ENCODE measurements around the gene SLAMF8.
A peak's percentile ranks its signal among the peaks of the same experiment; 100 is the strongest.

The SLAMF8 gene

GRCh38 chr1:159786966-159787365, 39.7 kb upstream of the SLAMF8 start:
- peaks cover 28% of the 10 kb centered on the region for H3K9me3 ChIP-seq (ENCODE audit: insufficient read depth, low read length)
- H3K4me3 ChIP-seq (ENCODE audit: insufficient read length, low read depth): no peak overlapping the region
- DNase-seq (ENCODE audit: low read depth, low spot score): no peak
- peaks cover 5% of the 10 kb centered on the region for H3K4me1 ChIP-seq (ENCODE audit: insufficient read depth, insufficient read length)
- no peaks in the 10 kb centered on the region for H3K27me3 ChIP-seq (ENCODE audit: insufficient read depth, insufficient read length)
- H3K36me3 ChIP-seq (ENCODE audit: insufficient read depth, insufficient read length, low read length): peaks cover 12% of the 10 kb centered on the region
- H3K9ac ChIP-seq (ENCODE audit: insufficient read length, low read depth): no peak overlapping the region
- TF ChIP-seq YY1 (IDR thresholded peaks at IDR 0.05; ENCODE audit: insufficient read depth, insufficient read length) (no peak), ZNF274 (IDR thresholded peaks at IDR 0.05; ENCODE audit: low read depth, low read length) (no peak), SUZ12 (IDR thresholded peaks at IDR 0.05; ENCODE audit: extremely low read depth, insufficient read depth, insufficient read length) (no peak)

- no peaks in the 10 kb centered on the region for H3K27me3 ChIP-seq (ENCODE audit: insufficient read depth, insufficient read length)
- H3K9me3 ChIP-seq (ENCODE audit: insufficient read depth, low read length): no peaks in the 10 kb centered on the region
- H3K36me3 ChIP-seq (ENCODE audit: insufficient read depth, insufficient read length, low read length): no peaks in the 10 kb centered on the region
- DNase-seq (ENCODE audit: low read depth, low spot score): peak; percentile 50
- no peak overlapping the region for H3K9ac ChIP-seq (ENCODE audit: insufficient read length, low read depth)
- TF ChIP-seq ZNF274 (IDR thresholded peaks at IDR 0.05; ENCODE audit: low read depth, low read length) (no peak), SUZ12 (IDR thresholded peaks at IDR 0.05; ENCODE audit: extremely low read depth, insufficient read depth, insufficient read length) (no peak), YY1 (IDR thresholded peaks at IDR 0.05; ENCODE audit: insufficient read depth, insufficient read length) (no peak)
- H3K4me3 ChIP-seq (ENCODE audit: insufficient read length, low read depth): no peak overlapping the region
- no peaks in the 10 kb centered on the region for H3K4me1 ChIP-seq (ENCODE audit: insufficient read depth, insufficient read length)
These were observed 36.3 kb upstream of the SLAMF8 start for GRCh38 chr1:159790237-159790917.

GRCh38 chr1:159791031-159791430, 35.6 kb upstream of the SLAMF8 start:
- Histone ChIP-seq H3K4me3 (ENCODE audit: insufficient read length, low read depth) (no peak overlapping the region), H3K4me1 (ENCODE audit: insufficient read depth, insufficient read length) (no peaks in the 10 kb centered on the region), H3K9ac (ENCODE audit: insufficient read length, low read depth) (no peak overlapping the region), H3K9me3 (ENCODE audit: insufficient read depth, low read length) (no peaks in the 10 kb centered on the region), H3K36me3 (ENCODE audit: insufficient read depth, insufficient read length, low read length) (no peaks in the 10 kb centered on the region), H3K27me3 (ENCODE audit: insufficient read depth, insufficient read length) (no peaks in the 10 kb centered on the region)
- no peak for DNase-seq (ENCODE audit: low read depth, low spot score)
- TF ChIP-seq YY1 (IDR thresholded peaks at IDR 0.05; ENCODE audit: insufficient read depth, insufficient read length) (no peak), SUZ12 (IDR thresholded peaks at IDR 0.05; ENCODE audit: extremely low read depth, insufficient read depth, insufficient read length) (no peak)

GRCh38 chr1:159791461-159791860, 35.2 kb upstream of the SLAMF8 start:
- H3K27me3 ChIP-seq (ENCODE audit: insufficient read depth, insufficient read length): no peaks in the 10 kb centered on the region
- no peaks in the 10 kb centered on the region for H3K9me3 ChIP-seq (ENCODE audit: insufficient read depth, low read length)
- no peaks in the 10 kb centered on the region for H3K36me3 ChIP-seq (ENCODE audit: insufficient read depth, insufficient read length, low read length)
- no peak for DNase-seq (ENCODE audit: low read depth, low spot score)
- H3K9ac ChIP-seq (ENCODE audit: insufficient read length, low read depth): no peak overlapping the region
- H3K4me1 ChIP-seq (ENCODE audit: insufficient read depth, insufficient read length): no peaks in the 10 kb centered on the region
- no peak overlapping the region for H3K4me3 ChIP-seq (ENCODE audit: insufficient read length, low read depth)
- TF ChIP-seq SUZ12 (IDR thresholded peaks at IDR 0.05; ENCODE audit: extremely low read depth, insufficient read depth, insufficient read length) (no peak), ZNF274 (IDR thresholded peaks at IDR 0.05; ENCODE audit: low read depth, low read length) (no peak)

GRCh38 chr1:159795534-159795933, 31.1 kb upstream of the SLAMF8 start:
- no peak for DNase-seq (ENCODE audit: low read depth, low spot score)
- H3K4me3 ChIP-seq (ENCODE audit: insufficient read length, low read depth): no peak overlapping the region
- no peaks in the 10 kb centered on the region for H3K36me3 ChIP-seq (ENCODE audit: insufficient read depth, insufficient read length, low read length)
- no peaks in the 10 kb centered on the region for H3K27me3 ChIP-seq (ENCODE audit: insufficient read depth, insufficient read length)
- H3K9ac ChIP-seq (ENCODE audit: insufficient read length, low read depth): no peak overlapping the region
- H3K9me3 ChIP-seq (ENCODE audit: insufficient read depth, low read length): no peaks in the 10 kb centered on the region
- no peaks in the 10 kb centered on the region for H3K4me1 ChIP-seq (ENCODE audit: insufficient read depth, insufficient read length)
- TF ChIP-seq SUZ12 (IDR thresholded peaks at IDR 0.05; ENCODE audit: extremely low read depth, insufficient read depth, insufficient read length): no peak

- no peaks in the 10 kb centered on the region for H3K4me1 ChIP-seq (ENCODE audit: insufficient read depth, insufficient read length)
- H3K9ac ChIP-seq (ENCODE audit: insufficient read length, low read depth): no peak overlapping the region
- no peaks in the 10 kb centered on the region for H3K36me3 ChIP-seq (ENCODE audit: insufficient read depth, insufficient read length, low read length)
- H3K4me3 ChIP-seq (ENCODE audit: insufficient read length, low read depth): no peak overlapping the region
- no peaks in the 10 kb centered on the region for H3K27me3 ChIP-seq (ENCODE audit: insufficient read depth, insufficient read length)
- peak; percentile 27 for TF ChIP-seq YY1 (IDR thresholded peaks at IDR 0.05; ENCODE audit: insufficient read depth, insufficient read length)
- TF ChIP-seq SUZ12 (IDR thresholded peaks at IDR 0.05; ENCODE audit: extremely low read depth, insufficient read depth, insufficient read length): no peak
- no peaks in the 10 kb centered on the region for H3K9me3 ChIP-seq (ENCODE audit: insufficient read depth, low read length)
- peak; percentile 87 for DNase-seq (ENCODE audit: low read depth, low spot score)
These were observed 27.8 kb upstream of the SLAMF8 start for GRCh38 chr1:159798893-159799292.

- H3K27me3 ChIP-seq (ENCODE audit: insufficient read depth, insufficient read length): no peaks in the 10 kb centered on the region
- no peak overlapping the region for H3K4me3 ChIP-seq (ENCODE audit: insufficient read length, low read depth)
- H3K9me3 ChIP-seq (ENCODE audit: insufficient read depth, low read length): no peaks in the 10 kb centered on the region
- no peak for DNase-seq (ENCODE audit: low read depth, low spot score)
- TF ChIP-seq SUZ12 (IDR thresholded peaks at IDR 0.05; ENCODE audit: extremely low read depth, insufficient read depth, insufficient read length) (no peak), ZNF274 (IDR thresholded peaks at IDR 0.05; ENCODE audit: low read depth, low read length) (no peak), YY1 (IDR thresholded peaks at IDR 0.05; ENCODE audit: insufficient read depth, insufficient read length) (no peak)
- H3K9ac ChIP-seq (ENCODE audit: insufficient read length, low read depth): no peak overlapping the region
- no peaks in the 10 kb centered on the region for H3K4me1 ChIP-seq (ENCODE audit: insufficient read depth, insufficient read length)
- no peaks in the 10 kb centered on the region for H3K36me3 ChIP-seq (ENCODE audit: insufficient read depth, insufficient read length, low read length)
These were observed 27.2 kb upstream of the SLAMF8 start for GRCh38 chr1:159799446-159799985.

Measured in NT2/D1 (cell line).